ENCODE results near the gene YBX2.

The YBX2 gene

GRCh38 chr17:7296189-7296861 lies 1.9 kb upstream of the YBX2 start:
- H3K4me3 ChIP-seq (ENCODE audit: low read depth, low read length): peak overlapping the region; percentile 68
- H3K4me1 ChIP-seq (ENCODE audit: control insufficient read depth, insufficient read depth, low read length, unreplicated experiment): peaks cover 3% of the 10 kb centered on the region
- H3K36me3 ChIP-seq (ENCODE audit: insufficient read depth, low read length): no peaks in the 10 kb centered on the region
- no peaks in the 10 kb centered on the region for H3K79me2 ChIP-seq (ENCODE audit: control insufficient read depth, insufficient read depth, low read length, unreplicated experiment)
- H2AFZ ChIP-seq (ENCODE audit: low read length, unreplicated experiment): peak overlapping the region; percentile 21
- H3K27me3 ChIP-seq (ENCODE audit: insufficient read depth, low read length): peaks cover 26% of the 10 kb centered on the region
- H3K27ac ChIP-seq (ENCODE audit: low read depth, low read length): no peak overlapping the region

DNA sequence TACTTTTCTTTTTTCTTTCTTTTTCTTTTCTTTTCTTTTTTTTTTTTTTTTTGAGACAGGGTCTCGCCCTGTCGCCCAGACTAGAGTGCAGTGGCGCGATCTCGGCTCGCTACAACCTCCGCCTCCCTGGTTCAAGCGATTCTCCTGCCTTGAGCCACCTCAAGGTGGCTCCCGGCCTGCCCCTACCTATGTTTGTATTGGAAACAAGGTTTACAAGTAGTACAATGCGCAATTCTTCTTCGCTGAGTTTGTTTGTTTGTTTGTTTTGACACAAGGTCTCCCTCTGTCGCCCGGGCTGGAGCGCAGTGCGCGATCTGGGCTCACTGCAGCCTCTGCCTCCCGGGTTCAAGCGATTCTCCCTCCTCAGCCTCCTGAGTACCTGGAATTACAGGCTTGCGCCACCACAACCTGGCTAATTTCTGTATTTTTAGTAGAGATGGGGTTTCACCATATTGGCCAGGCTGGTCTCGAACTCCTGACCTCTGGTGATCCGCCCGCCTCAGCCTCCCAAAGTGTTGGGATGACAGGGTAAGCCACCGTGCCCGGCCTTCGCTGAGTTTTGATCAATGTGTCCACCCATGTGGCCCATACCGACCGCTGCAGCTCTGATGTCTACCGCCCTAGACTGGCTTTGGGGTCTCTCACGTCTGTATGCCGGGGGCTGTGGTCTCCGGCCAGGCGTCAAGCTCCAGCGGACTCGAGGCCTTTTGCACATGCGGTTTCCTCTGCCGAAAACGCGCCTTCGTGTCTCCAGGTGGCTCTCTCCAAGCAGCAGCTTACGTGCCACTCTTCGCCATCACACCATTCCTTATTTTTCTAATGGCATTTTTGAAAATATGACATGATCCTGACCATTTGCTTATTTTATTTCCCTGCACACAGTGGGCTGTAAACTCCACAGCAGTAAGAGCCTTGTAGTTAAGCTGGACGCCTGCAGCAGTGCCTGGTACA lies 1.1 kb upstream of the YBX2 start:
- Histone ChIP-seq H3K4me1 (ENCODE audit: control insufficient read depth, insufficient read depth, low read length, unreplicated experiment) (peaks cover 3% of the 10 kb centered on the region), H3K36me3 (ENCODE audit: insufficient read depth, low read length) (no peaks in the 10 kb centered on the region), H3K79me2 (ENCODE audit: control insufficient read depth, insufficient read depth, low read length, unreplicated experiment) (no peaks in the 10 kb centered on the region), H3K27me3 (ENCODE audit: insufficient read depth, low read length) (peaks cover 34% of the 10 kb centered on the region), H2AFZ (ENCODE audit: low read length, unreplicated experiment) (peak overlapping the region; percentile 21), H3K4me3 (ENCODE audit: low read depth, low read length) (peak overlapping the region; percentile 76), H3K27ac (ENCODE audit: low read depth, low read length) (no peak overlapping the region)

DNA sequence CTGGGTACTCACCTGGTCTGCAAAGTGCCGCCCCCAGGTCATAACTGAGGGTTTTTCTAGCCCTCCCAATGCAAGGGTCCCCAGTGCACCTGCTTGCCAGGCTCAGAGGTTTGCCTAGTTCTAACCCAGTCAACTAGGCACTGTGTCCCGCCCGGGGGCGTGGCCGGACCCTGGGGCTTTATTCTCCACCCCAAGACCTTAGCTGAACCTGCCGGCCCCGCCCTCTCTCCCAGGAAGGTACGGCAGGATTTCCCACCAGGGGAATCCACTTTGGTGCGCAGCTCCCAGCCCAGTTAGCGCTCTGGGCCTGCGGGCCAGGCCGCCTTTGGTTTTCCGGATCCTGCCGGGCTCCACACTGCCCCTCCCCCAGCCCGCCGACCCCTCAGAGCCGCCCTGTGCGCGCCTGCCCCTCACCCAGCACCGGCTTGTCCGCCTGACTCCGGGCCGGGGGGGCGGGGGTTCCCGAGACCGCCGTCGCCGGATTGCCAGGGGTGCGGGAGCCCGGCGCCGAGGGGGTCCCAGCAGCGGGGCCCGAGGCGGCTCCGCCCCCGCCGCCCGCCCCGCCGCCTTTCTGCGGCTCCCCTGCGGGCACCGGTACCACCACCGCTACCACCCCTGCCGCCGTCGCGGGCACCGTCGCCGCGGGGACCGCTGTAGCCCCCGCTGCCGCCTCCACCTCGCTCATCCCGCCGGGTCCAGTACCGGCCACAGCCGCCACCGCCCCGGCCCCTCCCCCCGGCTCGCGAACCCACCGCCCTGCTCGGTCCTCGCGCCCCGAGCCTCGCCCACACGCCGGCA lies 424 bp downstream of the YBX2 start:
- Histone ChIP-seq H3K79me2 (ENCODE audit: control insufficient read depth, insufficient read depth, low read length, unreplicated experiment) (no peaks in the 10 kb centered on the region), H3K27me3 (ENCODE audit: insufficient read depth, low read length) (peaks cover 39% of the 10 kb centered on the region), H2AFZ (ENCODE audit: low read length, unreplicated experiment) (peak overlapping the region; percentile 39), H3K36me3 (ENCODE audit: insufficient read depth, low read length) (no peaks in the 10 kb centered on the region), H3K27ac (ENCODE audit: low read depth, low read length) (no peak overlapping the region), H3K4me1 (ENCODE audit: control insufficient read depth, insufficient read depth, low read length, unreplicated experiment) (peaks cover 3% of the 10 kb centered on the region), H3K4me3 (ENCODE audit: low read depth, low read length) (peak overlapping the region; percentile 76)

- Histone ChIP-seq H3K79me2 (ENCODE audit: control insufficient read depth, insufficient read depth, low read length, unreplicated experiment) (no peaks in the 10 kb centered on the region), H3K27ac (ENCODE audit: low read depth, low read length) (no peak overlapping the region), H3K36me3 (ENCODE audit: insufficient read depth, low read length) (no peaks in the 10 kb centered on the region), H3K4me3 (ENCODE audit: low read depth, low read length) (no peak overlapping the region), H2AFZ (ENCODE audit: low read length, unreplicated experiment) (no peak overlapping the region), H3K4me1 (ENCODE audit: control insufficient read depth, insufficient read depth, low read length, unreplicated experiment) (peaks cover 3% of the 10 kb centered on the region), H3K27me3 (ENCODE audit: insufficient read depth, low read length) (peaks cover 44% of the 10 kb centered on the region)
Measured at GRCh38 chr17:7293159-7293558, 1.3 kb downstream of the YBX2 start.

DNA sequence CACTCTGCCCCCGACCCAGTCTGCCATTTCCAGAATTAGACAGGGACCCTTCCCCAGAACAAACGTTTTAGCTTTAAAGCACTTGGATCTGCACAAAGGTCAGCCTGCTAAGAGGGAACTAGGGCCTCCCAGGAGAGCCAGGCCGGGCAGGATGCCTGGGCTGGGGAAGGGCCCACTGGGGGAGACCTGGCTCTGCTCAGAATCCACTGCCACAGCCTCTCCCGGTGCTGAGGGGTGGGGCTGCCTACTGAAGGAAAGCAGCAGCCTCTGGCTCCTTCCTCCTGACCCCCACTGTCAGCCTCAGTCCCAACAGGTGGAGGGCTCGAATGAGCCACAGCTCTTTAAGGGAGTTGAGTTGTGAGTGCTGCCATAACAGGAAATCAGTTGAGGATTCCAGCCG lies 1.7 kb downstream of the YBX2 start:
- H2AFZ ChIP-seq (ENCODE audit: low read length, unreplicated experiment): no peak overlapping the region
- no peaks in the 10 kb centered on the region for H3K36me3 ChIP-seq (ENCODE audit: insufficient read depth, low read length)
- peaks cover 3% of the 10 kb centered on the region for H3K4me1 ChIP-seq (ENCODE audit: control insufficient read depth, insufficient read depth, low read length, unreplicated experiment)
- H3K79me2 ChIP-seq (ENCODE audit: control insufficient read depth, insufficient read depth, low read length, unreplicated experiment): no peaks in the 10 kb centered on the region
- no peak overlapping the region for H3K4me3 ChIP-seq (ENCODE audit: low read depth, low read length)
- peaks cover 48% of the 10 kb centered on the region for H3K27me3 ChIP-seq (ENCODE audit: insufficient read depth, low read length)
- no peak overlapping the region for H3K27ac ChIP-seq (ENCODE audit: low read depth, low read length)

DNA sequence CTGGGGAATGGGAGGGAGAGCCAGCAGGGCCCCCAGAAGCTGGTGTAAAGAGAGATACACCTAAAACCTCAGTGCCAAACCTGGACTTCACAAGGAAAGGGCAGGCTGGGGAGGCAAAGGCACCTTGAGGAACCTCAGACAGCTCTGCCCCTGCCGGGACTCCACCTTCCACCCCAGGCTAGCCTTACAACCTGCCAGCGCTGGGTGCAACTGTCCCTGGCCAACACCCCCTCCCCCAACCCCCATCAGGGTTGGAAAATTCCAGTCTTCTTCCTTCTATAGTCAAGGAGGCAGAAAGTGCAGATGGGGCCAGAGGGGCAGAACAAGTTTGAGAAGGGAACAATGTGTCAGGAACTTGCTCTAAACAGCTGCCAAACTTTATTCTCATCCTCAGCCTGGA lies 2.2 kb downstream of the YBX2 start:
- Histone ChIP-seq H3K27ac (ENCODE audit: low read depth, low read length) (no peak overlapping the region), H3K79me2 (ENCODE audit: control insufficient read depth, insufficient read depth, low read length, unreplicated experiment) (no peaks in the 10 kb centered on the region), H2AFZ (ENCODE audit: low read length, unreplicated experiment) (no peak overlapping the region), H3K4me1 (ENCODE audit: control insufficient read depth, insufficient read depth, low read length, unreplicated experiment) (peaks cover 3% of the 10 kb centered on the region), H3K27me3 (ENCODE audit: insufficient read depth, low read length) (peaks cover 52% of the 10 kb centered on the region), H3K4me3 (ENCODE audit: low read depth, low read length) (no peak overlapping the region), H3K36me3 (ENCODE audit: insufficient read depth, low read length) (no peaks in the 10 kb centered on the region)

GRCh38 chr17:7290685-7291084 lies 3.8 kb downstream of the YBX2 start:
- no peak overlapping the region for H3K27ac ChIP-seq (ENCODE audit: low read depth, low read length)
- H3K36me3 ChIP-seq (ENCODE audit: insufficient read depth, low read length): no peaks in the 10 kb centered on the region
- no peaks in the 10 kb centered on the region for H3K79me2 ChIP-seq (ENCODE audit: control insufficient read depth, insufficient read depth, low read length, unreplicated experiment)
- peaks cover 62% of the 10 kb centered on the region for H3K27me3 ChIP-seq (ENCODE audit: insufficient read depth, low read length)
- no peak overlapping the region for H3K4me3 ChIP-seq (ENCODE audit: low read depth, low read length)
- no peak overlapping the region for H2AFZ ChIP-seq (ENCODE audit: low read length, unreplicated experiment)
- no peaks in the 10 kb centered on the region for H3K4me1 ChIP-seq (ENCODE audit: control insufficient read depth, insufficient read depth, low read length, unreplicated experiment)

- Histone ChIP-seq H3K79me2 (ENCODE audit: control insufficient read depth, insufficient read depth, low read length, unreplicated experiment) (no peaks in the 10 kb centered on the region), H3K27ac (ENCODE audit: low read depth, low read length) (no peak overlapping the region), H3K4me3 (ENCODE audit: low read depth, low read length) (no peak overlapping the region), H3K27me3 (ENCODE audit: insufficient read depth, low read length) (peaks cover 63% of the 10 kb centered on the region), H3K36me3 (ENCODE audit: insufficient read depth, low read length) (no peaks in the 10 kb centered on the region), H2AFZ (ENCODE audit: low read length, unreplicated experiment) (no peak overlapping the region), H3K4me1 (ENCODE audit: control insufficient read depth, insufficient read depth, low read length, unreplicated experiment) (no peaks in the 10 kb centered on the region)
Measured at GRCh38 chr17:7290166-7290565, 4.3 kb downstream of the YBX2 start.

DNA sequence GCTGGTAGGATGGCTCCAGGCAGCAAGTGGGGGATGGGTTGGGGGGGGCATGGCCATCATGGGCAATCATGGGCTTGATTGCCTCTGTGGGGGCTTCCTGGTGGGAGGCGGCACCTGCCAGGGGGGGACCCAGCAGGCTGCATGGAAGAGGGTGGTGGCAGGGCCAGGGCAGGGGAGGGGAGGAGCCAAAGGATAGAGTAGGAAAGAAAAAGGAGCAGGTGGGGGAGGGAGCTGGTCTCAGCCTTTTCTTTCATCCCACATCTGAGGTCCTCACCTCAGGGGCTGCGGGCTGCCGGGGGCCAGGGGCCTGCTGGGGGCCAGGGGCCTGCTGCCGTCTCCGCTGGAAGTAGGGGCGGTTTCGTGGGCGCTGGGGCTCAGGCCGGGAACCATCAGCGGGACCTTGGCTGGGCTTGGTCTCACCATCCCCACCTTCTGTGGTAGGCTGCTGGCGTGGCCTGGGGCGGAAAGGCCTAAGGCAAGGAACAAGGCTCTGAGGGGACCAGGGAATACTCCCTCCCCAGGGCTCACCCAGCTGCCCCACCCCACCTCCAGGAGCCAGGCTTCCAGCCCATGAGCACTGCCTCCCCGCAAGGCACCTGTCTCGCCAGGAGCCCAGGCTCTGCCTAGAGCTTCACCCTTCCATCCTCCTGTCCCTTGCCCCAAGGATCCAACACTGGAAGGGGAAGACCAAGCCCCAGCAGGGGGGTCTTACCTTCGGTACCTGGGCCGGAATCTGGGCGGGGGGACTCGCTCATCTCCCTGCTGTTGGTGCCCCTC lies 5.0 kb downstream of the YBX2 start:
- no peak overlapping the region for H3K27ac ChIP-seq (ENCODE audit: low read depth, low read length)
- no peak overlapping the region for H3K4me3 ChIP-seq (ENCODE audit: low read depth, low read length)
- H3K4me1 ChIP-seq (ENCODE audit: control insufficient read depth, insufficient read depth, low read length, unreplicated experiment): no peaks in the 10 kb centered on the region
- no peaks in the 10 kb centered on the region for H3K36me3 ChIP-seq (ENCODE audit: insufficient read depth, low read length)
- peaks cover 64% of the 10 kb centered on the region for H3K27me3 ChIP-seq (ENCODE audit: insufficient read depth, low read length)
- no peaks in the 10 kb centered on the region for H3K79me2 ChIP-seq (ENCODE audit: control insufficient read depth, insufficient read depth, low read length, unreplicated experiment)
- no peak overlapping the region for H2AFZ ChIP-seq (ENCODE audit: low read length, unreplicated experiment)

DNA sequence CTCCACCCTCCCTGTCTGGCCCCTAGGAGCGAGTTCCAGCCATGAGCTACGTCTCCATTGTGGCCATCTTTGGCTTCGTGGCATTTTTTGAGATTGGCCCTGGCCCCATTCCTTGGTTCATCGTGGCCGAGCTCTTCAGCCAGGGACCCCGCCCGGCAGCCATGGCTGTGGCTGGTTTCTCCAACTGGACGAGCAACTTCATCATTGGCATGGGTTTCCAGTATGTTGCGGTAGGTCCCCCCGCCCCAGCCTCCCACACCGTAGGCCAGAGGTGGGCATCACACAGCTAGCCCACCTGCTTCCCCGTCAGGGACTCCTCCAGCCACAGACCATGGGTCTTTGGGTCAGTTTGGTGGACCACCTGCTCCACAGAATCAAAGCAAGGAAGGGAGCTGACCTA lies 8.8 kb downstream of the YBX2 start:
- Histone ChIP-seq H3K36me3 (ENCODE audit: insufficient read depth, low read length) (no peaks in the 10 kb centered on the region), H3K27ac (ENCODE audit: low read depth, low read length) (no peak overlapping the region), H2AFZ (ENCODE audit: low read length, unreplicated experiment) (no peak overlapping the region), H3K4me1 (ENCODE audit: control insufficient read depth, insufficient read depth, low read length, unreplicated experiment) (no peaks in the 10 kb centered on the region), H3K27me3 (ENCODE audit: insufficient read depth, low read length) (peaks cover 56% of the 10 kb centered on the region), H3K4me3 (ENCODE audit: low read depth, low read length) (no peak overlapping the region), H3K79me2 (ENCODE audit: control insufficient read depth, insufficient read depth, low read length, unreplicated experiment) (no peaks in the 10 kb centered on the region)

Measured in ACC112 (cell line).